Endothelial cell (in vitro differentiated cells): ENCODE measurements around the gene ST6GAL1. TPM values are rescaled to one million over a fixed set of nuclear protein-coding genes. Genes with fewer than 3 reads are reported as not detected.
"Not testable (repeated sequence)": the region's sequence is repeated elsewhere in the genome, so short reads cannot be mapped to it uniquely, and the experiment has no call there.

Experiments
- DNase-seq: peaks from one replicate; pipeline ENCODE4 v3.0.0; 2021; ENCODE audit warnings: low spot score
- H3K27ac Mint-ChIP-seq: one replicate; pipeline ENCODE4 v1.8.0; 2021; ENCODE audit warnings: mixed read lengths, inconsistent platforms; ENCODE audit not compliant: unreplicated experiment
- H3K27me3 Mint-ChIP-seq: one replicate; pipeline ENCODE4 v1.8.0; 2021; ENCODE audit warnings: mild to moderate bottlenecking, moderate library complexity, mixed read lengths, inconsistent platforms; ENCODE audit not compliant: unreplicated experiment
- H3K36me3 Mint-ChIP-seq: one replicate; pipeline ENCODE4 v1.8.0; 2021; ENCODE audit warnings: mild to moderate bottlenecking, low read depth, mixed read lengths, inconsistent platforms; ENCODE audit not compliant: unreplicated experiment
- H3K4me1 Mint-ChIP-seq: one replicate; pipeline ENCODE4 v1.8.0; 2021; ENCODE audit warnings: mild to moderate bottlenecking, mixed read lengths, inconsistent platforms; ENCODE audit not compliant: unreplicated experiment
- H3K4me3 Mint-ChIP-seq: one replicate; pipeline ENCODE4 v1.8.0; 2021; ENCODE audit warnings: mild to moderate bottlenecking, mixed read lengths, inconsistent platforms; ENCODE audit not compliant: unreplicated experiment
- H3K9me3 Mint-ChIP-seq: one replicate; pipeline ENCODE4 v1.8.0; 2021; ENCODE audit warnings: mixed read lengths, inconsistent platforms; ENCODE audit not compliant: unreplicated experiment
- CTCF ChIP-seq: fragments of 200-600 bp; sonication (generic); IDR thresholded peaks from one replicate; pipeline ENCODE4 v1.5.0; 2021; ENCODE audit warnings: antibody characterized with exemption; ENCODE audit not compliant: unreplicated experiment
- total RNA-seq: library from RNA; stranded (reverse); fragmentation: NEBNext Ultra II Directional; extraction: Animal tissue kit (Norgen Biotek cat#: 25700); gene quantifications from one replicate; pipeline ENCODE4 v1.2.1, GENCODE V29; 2021; ENCODE audit not compliant: unreplicated experiment

The ST6GAL1 gene
- total RNA-seq, 1 donor from 2014 or later = 82.4 TPM

- H3K36me3 Mint-ChIP-seq = peaks cover 14% of the 10 kb centered on the region
- peaks cover 30% of the 10 kb centered on the region for H3K4me1 Mint-ChIP-seq
- DNase-seq = no peak
- H3K4me3 Mint-ChIP-seq = no peak overlapping the region
- no peaks in the 10 kb centered on the region for H3K9me3 Mint-ChIP-seq
- no peak for TF ChIP-seq CTCF
- peak overlapping the region; percentile 59 for H3K27ac Mint-ChIP-seq
- H3K27me3 Mint-ChIP-seq = peaks cover under 1% of the 10 kb centered on the region
These were observed 92.2 kb downstream of the ST6GAL1 start for GRCh38 chr3:187022403-187023029.

- not testable (repeated sequence) for DNase-seq, H3K27me3 Mint-ChIP-seq, H3K27ac Mint-ChIP-seq, H3K4me3 Mint-ChIP-seq, H3K9me3 Mint-ChIP-seq
- Mint-ChIP-seq H3K4me1 (peaks cover 24% of the 10 kb centered on the region), H3K36me3 (peaks cover 14% of the 10 kb centered on the region)
These were observed 93.0 kb downstream of the ST6GAL1 start for GRCh38 chr3:187023340-187023739.

- no peaks in the 10 kb centered on the region for H3K9me3 Mint-ChIP-seq
- no peak for DNase-seq
- peaks cover 7% of the 10 kb centered on the region for H3K27me3 Mint-ChIP-seq
- H3K27ac Mint-ChIP-seq = peak overlapping the region; percentile 51
- H3K4me3 Mint-ChIP-seq = no peak overlapping the region
- H3K4me1 Mint-ChIP-seq = peaks cover 26% of the 10 kb centered on the region
- H3K36me3 Mint-ChIP-seq = peaks cover 21% of the 10 kb centered on the region
- no peak for TF ChIP-seq CTCF
These were observed 94.4 kb downstream of the ST6GAL1 start for GRCh38 chr3:187024536-187025226.

- peaks cover 7% of the 10 kb centered on the region for H3K27me3 Mint-ChIP-seq
- peaks cover 26% of the 10 kb centered on the region for H3K36me3 Mint-ChIP-seq
- peak overlapping the region; percentile 51 for H3K27ac Mint-ChIP-seq
- no peak overlapping the region for H3K4me3 Mint-ChIP-seq
- peaks cover 26% of the 10 kb centered on the region for H3K4me1 Mint-ChIP-seq
- DNase-seq = no peak
- H3K9me3 Mint-ChIP-seq = no peaks in the 10 kb centered on the region
- no peak for TF ChIP-seq CTCF
These were observed 94.9 kb downstream of the ST6GAL1 start for GRCh38 chr3:187025254-187025655.

GRCh38 chr3:187025656-187026316 lies 95.5 kb downstream of the ST6GAL1 start:
- no peak overlapping the region for H3K4me3 Mint-ChIP-seq
- no peak overlapping the region for H3K27ac Mint-ChIP-seq
- no peak for TF ChIP-seq CTCF
- no peak for DNase-seq
- H3K27me3 Mint-ChIP-seq = peaks cover 7% of the 10 kb centered on the region
- peaks cover 26% of the 10 kb centered on the region for H3K4me1 Mint-ChIP-seq
- no peaks in the 10 kb centered on the region for H3K9me3 Mint-ChIP-seq
- peaks cover 26% of the 10 kb centered on the region for H3K36me3 Mint-ChIP-seq
